Measurements from ENCODE around the gene USP25.
A peak's percentile ranks its signal among the peaks of the same experiment; 100 is the strongest.

USP25 gene

DNA sequence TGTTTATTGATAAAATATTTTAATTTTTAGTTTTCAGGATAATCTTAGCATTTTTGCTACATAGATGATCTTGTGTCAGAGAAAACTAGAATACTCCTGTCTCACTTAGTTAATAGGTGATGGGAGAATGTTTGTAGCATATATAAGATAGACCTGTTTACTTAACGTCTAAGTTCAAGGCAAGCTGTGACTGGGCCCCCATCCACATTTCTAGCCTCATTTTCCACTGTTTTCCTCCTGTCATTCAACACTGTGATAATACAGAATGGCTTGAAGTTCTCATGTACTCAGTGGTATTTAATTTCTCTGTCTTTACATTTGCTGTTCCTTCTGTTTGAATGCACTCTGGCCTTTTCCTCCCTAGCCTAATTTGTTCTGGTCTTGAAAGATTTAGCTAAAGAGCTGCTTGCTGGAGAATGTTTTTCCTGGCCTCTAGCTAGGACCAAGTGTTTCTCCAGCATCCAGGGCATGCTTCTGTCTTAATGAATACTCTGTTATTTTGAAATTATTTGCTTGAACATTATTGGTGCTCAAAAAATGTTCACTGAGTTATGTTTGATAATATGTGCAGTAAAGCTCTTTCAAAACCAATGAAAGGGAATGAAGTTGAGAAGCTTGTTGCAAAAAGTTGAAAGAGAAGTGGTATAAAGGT lies 37.3 kb downstream of the USP25 start:
- no peak for DNase-seq

DNA sequence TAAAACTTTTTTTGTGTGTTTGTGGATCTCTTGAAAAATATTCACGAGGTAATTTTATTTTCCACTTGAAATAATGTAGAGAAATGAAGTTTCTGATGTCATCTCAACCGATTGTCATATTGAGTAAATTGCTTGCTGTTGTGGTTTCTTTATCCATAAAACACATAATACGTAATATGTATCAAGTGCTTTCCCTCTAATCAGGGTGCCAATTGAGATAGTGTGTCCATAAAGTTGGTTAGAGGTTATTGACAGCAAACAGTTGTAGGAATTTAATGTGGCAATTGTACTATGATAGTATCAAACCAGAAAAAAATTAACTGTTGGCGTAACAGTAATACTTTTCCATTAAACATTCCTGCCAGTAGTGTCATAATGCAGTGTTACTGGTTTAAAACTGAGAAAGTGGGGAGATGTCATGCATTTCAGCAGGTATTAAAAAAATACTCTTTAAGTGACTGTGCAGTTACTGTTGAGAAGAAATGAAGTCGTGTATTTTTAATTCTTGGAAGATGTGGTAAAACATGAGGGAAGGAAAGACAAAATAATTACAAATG lies 38.3 kb downstream of the USP25 start:
- DNase-seq: no peak

- DNase-seq: no peak
Observed at GRCh38 chr21:15768853-15769252, 39.1 kb downstream of the USP25 start.

DNA sequence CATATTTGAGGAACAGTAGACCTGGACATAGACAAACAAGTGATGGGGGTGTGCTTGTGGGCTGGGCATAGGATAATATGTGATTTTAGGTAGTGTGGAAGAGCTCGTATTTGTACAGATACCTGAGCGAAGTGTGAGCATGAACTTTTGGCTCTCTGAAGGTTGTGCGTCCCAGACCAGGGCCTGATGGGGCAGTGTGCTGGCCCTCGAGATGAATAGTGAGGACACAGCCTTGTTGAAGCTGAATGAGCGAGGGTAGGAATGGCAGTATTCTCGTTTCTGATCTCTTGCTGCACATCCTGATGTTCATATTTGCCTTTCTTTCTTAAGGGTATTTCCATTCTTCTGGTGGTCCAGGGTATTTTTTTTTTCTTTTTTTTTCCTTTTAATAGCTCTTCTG lies 41.5 kb downstream of the USP25 start:
- DNase-seq: no peak

- no peak for DNase-seq
Observed at GRCh38 chr21:15772654-15773053, 42.9 kb downstream of the USP25 start.

DNA sequence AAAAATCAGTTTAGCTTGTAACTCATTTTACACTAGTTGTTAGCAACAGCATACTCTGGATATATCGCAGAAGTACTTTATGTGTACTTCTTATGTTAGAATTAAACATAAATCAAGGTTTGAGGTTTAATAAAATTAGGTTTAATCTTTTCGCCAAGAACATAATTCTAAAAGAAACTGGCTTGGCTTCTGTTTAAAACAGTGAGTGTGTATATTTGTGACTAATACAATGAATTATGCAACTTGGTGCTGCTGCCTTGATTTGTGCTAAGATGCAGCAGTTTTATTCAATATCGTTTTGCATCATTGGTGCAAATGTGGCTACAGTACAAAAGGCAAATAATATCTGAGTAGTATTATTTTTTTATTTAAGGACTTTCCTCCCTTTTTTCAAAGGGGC lies 44.8 kb downstream of the USP25 start:
- no peak for DNase-seq

- DNase-seq: no peak
Observed at GRCh38 chr21:15775291-15775690, 45.5 kb downstream of the USP25 start.

GRCh38 chr21:15775981-15776380 lies 46.2 kb downstream of the USP25 start:
- DNase-seq: no peak

DNA sequence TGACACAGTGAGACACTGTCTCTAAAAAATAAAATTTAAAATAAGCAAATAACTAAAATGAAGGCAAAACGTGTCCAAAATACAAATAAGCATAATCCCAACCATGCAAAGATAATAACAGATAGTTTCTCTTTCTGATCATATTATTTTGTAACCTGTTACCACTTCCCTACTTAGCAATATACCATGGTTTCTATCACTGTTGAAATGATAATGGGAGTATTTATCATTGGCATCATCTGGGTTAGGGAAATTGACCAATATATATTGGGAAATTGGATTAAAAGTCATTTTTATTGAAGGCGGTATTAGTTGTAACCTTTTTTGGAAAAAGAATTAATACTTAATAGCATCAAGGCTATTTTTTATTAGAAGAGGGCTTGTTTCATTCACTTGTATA lies 47.0 kb downstream of the USP25 start:
- no peak for DNase-seq

DNA sequence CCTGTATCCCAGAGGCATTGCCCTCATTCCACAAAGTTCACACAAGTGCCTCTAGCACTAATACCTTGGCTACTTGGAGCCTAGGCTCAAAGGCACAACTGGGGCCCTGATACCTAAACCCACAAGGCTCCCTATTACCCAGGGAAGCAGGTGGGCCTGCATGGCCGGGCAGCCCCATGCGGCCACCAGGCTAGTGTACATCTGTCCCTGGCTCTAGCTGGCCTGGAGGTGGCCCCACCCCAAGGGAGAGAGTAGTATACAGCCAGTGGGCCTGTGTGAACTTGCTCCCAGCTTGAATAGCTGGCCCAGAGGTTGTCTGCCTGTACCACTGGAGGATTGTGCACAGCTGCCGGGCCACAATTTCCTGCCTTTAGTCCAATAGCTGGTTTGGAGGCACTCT lies 52.2 kb downstream of the USP25 start:
- no peak for DNase-seq

GRCh38 chr21:15788847-15789523 lies 59.2 kb downstream of the USP25 start:
- no peak for DNase-seq

DNA sequence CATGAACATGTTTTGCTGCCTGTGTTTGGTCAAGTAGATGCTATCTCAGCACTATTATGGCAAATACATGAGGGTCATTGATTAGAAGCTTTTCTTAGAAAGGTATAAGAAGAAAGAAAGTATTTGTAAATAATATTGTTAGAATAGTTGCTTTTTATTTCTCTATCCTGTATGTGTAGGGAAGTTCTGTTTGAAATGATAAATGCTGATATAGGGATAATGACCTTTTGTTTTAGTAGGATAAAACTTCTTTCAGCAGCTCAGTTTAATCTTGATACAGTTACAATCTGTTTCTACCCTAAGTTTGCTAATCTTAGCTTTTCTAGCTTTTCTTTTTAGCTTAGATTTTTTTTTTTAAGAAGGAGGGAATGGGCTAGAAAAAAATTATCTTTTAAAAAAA lies 63.3 kb downstream of the USP25 start:
- no peak for DNase-seq

DNA sequence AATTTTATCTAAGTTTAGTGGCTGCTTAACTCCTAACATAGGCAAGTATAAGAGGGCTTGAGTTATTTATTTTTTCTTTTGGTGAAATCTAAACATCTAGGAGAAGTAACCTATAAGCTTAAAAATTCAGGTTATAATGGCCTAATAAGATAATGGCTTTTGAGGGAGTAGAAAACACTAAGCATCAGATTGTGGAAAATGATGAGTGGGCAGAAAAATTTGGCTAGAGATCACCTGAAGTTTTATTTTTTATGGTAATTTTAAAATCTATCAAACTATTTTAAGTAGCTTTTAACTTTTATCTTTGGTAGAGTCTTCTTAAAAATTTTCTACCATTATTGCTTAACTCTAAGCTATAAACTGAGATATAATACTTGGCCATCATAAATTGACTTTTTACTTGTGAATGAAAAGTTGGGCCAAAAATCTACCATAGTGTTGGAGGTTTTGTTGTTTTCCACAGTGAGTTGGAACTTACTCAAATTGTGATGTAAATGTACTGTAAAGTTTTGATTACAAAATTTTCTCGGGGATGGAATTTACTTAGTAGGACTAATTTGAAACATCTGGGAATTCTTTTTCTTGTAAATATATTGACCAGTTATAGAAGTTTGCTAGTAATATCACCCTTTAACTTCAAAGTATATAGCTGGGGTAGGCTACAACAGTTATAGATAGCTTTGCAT lies 63.9 kb downstream of the USP25 start:
- no peak for DNase-seq

GRCh38 chr21:15794277-15794912 lies 64.6 kb downstream of the USP25 start:
- no peak for DNase-seq

DNA sequence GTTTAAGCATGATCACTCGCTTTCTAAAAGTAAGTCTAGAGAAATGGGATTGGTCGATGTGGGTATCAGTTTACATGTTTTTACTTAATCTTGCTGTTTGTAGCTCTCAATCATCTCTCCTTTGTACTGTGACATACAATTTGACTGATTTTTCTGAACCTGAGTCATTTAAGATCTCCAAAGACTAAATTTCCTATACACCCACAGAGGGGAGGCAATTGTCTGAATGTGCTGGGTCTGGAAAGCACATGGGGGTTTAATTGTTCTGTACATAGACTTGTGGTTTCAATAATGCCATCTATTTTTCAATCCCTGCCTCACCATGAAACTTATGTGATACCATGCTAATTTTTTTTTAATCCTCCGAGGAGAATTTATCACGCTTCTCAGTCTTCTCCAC lies 65.8 kb downstream of the USP25 start:
- no peak for DNase-seq

DNA sequence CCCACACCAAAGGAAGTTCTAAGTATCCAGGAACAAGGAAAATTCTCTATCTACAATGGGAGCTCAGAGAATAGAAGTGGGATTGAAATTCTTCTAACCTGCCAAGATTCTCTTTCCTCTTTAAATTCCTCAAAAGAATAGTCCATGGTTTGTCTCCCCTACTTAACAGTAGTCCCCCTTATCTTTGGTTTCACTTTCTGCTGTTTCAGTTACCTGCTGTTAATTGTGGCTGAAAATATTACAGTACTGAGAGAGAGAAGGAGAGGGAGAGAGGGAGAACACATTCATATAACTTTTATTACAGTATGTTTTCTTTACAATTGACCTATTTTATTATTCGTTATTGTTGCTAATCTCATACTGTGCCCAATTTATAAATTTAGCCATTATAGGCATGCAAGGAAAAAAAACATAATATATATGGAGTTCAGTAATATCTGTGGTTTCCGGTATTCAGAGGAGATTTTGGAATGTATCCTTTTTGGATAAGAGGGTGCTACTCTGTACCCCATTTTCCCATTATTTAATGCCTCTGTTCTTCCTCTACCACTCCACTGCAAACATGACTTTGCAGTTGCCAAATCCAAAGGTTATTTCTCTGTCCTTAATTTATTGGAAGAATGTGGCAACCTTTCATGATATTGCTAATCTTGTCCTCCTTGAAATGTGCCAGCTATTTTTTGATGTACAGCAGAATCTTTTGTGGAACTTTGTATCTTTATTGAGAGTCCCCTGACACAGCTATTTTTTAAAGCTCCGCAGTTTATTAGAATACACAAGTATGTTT lies 68.0 kb downstream of the USP25 start:
- no peak for DNase-seq

GRCh38 chr21:15801352-15801863 lies 71.6 kb downstream of the USP25 start:
- DNase-seq: no peak

DNA sequence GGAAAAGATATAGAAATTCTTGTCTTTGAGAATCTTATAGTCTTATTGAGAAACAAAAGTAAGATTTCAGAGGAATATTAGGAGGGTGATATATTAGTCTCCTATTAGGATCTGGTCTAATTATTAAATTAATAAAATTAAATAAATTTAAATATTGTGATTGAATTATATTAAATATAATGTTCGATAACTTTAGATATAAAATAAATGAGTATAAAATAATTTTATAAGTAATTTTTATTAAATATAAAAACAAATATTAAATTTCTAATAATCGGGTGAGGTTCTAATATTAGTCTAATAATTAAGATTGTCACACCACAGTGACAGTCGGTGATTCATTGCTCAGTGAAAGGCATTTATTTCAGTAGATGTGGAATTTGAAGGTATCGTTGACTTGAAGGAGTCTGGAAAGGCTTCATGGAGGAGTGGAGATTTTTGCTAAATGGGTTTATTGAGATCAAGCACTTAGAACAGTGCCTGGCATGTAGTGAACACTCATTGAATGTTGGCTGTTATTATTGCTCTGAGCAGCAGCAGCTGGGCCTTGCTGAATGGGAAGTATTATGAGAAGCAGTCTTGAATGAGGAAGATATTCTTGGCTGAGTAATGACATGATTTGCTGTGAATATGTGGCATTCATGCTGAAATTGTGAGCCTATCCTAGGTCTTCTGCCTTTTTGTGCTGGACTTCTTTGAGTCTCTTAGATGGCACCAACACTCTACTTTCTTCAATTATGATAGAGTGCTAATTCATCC lies 74.6 kb downstream of the USP25 start:
- DNase-seq: peak; percentile 11

- no peak for DNase-seq
Observed at GRCh38 chr21:15809065-15809464, 79.3 kb downstream of the USP25 start.

- DNase-seq: peak; percentile 47
Observed at GRCh38 chr21:15809818-15810217, 80.0 kb downstream of the USP25 start.

GRCh38 chr21:15815285-15815684 lies 85.5 kb downstream of the USP25 start:
- no peak for DNase-seq

GRCh38 chr21:15820327-15820726 lies 90.5 kb downstream of the USP25 start:
- DNase-seq: no peak

All from NCI-H1105 treated with DMSO at 0.1 percent for 48 hours (cell line).